GM21723 (cell line): ENCODE results near the gene NT5C1A.

ENCODE experiments used
- ATAC-seq: cut with Tn5 transposase; IDR thresholded peaks from one replicate; pipeline ENCODE4 v1.9.1; 2021; ENCODE audit warnings: mild to moderate bottlenecking, moderate library complexity; ENCODE audit not compliant: unreplicated experiment

NT5C1A gene

DNA sequence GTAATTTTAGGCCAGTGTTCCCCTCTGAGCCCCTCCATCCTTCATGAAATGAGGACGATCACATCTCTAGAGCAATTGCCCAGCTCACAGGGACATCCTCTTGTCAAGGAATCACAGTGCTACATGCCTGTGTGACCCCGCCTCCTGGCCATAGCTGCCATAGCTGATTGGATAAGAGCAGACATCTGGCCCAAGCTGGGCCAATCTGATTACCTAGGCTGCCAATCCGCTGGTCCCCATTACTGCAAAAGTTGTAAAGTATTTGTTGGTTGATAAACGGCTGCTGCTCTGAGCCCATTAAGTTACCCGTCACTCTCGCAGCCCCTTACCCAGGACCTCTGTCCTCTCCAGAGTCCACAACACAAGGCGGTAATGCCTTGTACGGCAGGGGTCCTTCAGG, 8.3 kb downstream of the NT5C1A start:
- ATAC-seq = no peak

- no peak for ATAC-seq
These were observed 9.0 kb downstream of the NT5C1A start for GRCh38 chr1:39662861-39663260.

- no peak for ATAC-seq
These were observed 12.4 kb downstream of the NT5C1A start for GRCh38 chr1:39659538-39659937.

DNA sequence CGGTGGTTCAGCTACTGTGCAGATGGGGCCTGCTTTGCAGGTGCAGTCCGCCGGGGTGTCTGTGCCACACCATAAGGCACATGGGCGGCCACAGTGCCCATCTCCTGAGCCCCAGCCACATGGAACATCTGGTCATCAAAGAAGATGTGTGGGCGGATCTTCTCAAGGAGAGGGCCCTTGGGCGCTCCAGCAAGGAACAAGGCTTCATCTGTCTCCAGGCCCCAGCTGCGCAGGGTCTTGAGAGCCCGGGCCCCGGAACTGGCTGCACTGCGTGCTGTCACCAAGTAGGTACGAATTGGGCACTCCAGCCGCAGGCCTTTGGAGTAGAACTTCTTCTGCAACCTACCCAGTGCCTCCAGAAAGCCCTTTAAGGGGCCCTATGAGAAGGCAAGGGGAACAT, 12.8 kb downstream of the NT5C1A start:
- no peak for ATAC-seq

- ATAC-seq = no peak
These were observed 13.9 kb downstream of the NT5C1A start for GRCh38 chr1:39657923-39658485.

DNA sequence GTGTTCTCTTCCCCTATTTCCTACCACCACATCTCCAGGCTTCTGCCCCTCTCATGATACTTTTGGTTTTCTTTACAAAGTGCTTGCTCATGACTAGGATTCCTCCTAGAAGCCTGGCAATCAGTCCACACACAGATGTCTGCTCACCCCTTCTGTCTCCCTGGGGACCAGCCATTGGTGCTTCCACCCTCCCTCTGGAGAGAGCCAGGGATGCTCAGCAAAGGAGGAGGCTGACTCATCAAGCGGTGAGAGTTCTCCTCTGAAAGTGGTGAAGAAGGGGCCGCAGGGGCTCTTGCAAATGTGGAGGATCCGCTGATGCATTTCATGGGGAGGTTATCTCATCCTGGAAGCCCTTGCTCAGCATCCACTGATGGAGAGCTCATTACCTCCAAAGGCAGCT, 14.5 kb downstream of the NT5C1A start:
- no peak for ATAC-seq

- ATAC-seq = no peak
These were observed 15.5 kb downstream of the NT5C1A start for GRCh38 chr1:39656391-39656790.

- no peak for ATAC-seq
These were observed 16.2 kb downstream of the NT5C1A start for GRCh38 chr1:39655578-39656268.

DNA sequence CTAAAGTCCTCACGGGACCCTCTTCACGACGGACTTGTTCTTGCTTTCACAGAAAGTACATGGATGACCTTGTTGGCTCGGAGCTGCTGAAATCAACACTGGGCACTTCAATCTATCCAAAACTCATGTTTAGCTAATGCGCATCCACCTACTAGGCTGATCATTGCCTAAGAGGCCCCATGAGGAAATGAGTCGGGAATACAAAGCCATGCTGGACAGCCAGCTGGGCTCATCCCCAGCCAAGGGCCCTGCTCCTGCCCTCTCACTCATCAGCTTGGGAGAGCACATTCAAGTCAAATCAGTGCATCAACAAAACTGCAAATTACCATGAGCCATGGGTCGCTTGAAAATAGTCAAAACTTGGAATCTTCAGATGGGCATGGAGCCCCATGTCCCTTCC, 17.6 kb downstream of the NT5C1A start:
- ATAC-seq = no peak

DNA sequence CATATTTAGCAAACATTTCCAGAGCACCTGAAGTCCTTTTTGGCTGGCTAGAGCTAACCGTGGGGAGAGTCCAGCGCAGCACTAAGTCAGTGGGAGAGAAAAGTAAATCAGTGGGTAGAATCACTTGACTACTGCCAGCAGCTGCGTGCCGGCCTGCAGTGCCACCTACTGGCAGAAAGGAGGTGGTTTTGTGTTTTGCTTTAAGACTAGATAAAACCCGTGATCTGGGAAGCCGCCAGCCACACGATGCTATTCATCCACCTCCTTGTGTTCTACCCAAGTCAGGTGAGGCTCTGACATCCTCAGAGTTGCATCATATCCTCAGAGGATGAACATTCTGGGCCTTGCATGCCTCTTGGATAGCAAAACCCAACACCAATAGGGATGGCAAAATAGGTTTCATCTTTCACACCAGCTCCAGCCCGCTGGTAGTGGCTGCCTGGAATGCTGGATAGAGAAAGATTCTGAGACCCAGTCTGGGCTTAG, 18.3 kb downstream of the NT5C1A start:
- ATAC-seq = peak; percentile 62

- no peak for ATAC-seq
These were observed 19.4 kb downstream of the NT5C1A start for GRCh38 chr1:39652554-39652953.

DNA sequence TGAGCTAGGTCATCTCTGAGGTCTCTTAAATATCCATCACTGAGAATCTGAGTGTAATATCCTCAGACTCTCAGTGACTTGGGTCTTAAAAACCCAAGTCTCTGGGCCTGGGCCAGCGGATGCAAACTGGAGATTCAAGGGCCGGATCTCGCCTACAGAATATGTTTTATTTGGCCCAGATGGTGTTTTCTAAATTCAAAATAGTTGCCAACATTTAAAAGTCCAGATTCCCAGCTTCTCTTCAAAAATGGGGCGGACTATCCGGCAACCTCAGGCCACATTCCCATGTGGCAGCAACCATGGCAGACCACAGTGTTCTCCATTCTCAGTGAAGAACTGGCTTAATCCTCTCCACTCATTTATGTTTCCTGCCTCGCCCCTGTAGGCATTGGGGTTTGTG, 19.8 kb downstream of the NT5C1A start:
- ATAC-seq = no peak

DNA sequence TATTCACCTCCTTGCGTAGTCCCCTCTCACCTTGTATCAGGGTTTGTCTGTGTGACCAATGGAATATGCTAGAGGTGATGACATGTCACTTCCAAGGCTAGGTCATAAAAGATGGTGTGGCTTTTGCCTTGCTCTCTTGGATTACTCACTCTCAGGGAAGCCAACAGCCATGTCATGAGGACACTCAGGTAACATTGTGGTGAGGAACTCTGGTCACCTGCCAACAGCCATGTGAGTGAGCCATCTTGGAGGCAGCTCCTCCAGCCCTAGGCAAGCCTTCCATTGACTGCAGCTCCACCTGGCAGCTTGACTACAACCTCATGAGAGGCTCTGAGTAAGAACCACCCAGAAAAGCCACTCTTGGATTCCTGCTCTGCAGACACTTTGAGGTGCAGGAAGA, 21.5 kb downstream of the NT5C1A start:
- ATAC-seq = no peak

GRCh38 chr1:39649636-39650185, 22.2 kb downstream of the NT5C1A start:
- no peak for ATAC-seq

GRCh38 chr1:39648496-39648895, 23.4 kb downstream of the NT5C1A start:
- no peak for ATAC-seq

DNA sequence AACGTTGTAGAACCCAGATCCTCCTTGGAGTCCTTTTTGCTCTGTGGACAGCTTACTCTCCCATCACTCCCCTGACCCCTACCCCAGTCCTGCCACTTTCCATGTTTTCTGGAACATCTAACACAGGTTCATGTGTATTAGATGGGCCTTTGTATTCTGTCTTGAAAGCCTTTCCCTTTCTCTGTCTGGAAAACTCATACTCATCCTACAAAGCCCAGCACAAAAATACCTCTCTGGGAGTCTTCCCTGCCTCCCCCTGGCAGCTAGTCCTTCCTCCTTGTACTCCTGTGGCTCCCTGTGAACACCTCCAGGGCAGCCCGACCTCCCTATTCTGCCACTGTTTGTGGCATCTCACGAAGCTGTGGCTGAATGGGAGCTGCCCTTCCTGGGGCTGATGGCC, 24.7 kb downstream of the NT5C1A start:
- no peak for ATAC-seq

- no peak for ATAC-seq
These were observed 25.4 kb downstream of the NT5C1A start for GRCh38 chr1:39646232-39647081.

GRCh38 chr1:39645411-39646043, 26.4 kb downstream of the NT5C1A start:
- ATAC-seq = no peak

GRCh38 chr1:39643705-39644104, 28.2 kb downstream of the NT5C1A start:
- ATAC-seq = no peak

GRCh38 chr1:39642796-39643195, 29.1 kb downstream of the NT5C1A start:
- ATAC-seq = no peak

GRCh38 chr1:39640861-39641260, 31.0 kb downstream of the NT5C1A start:
- no peak for ATAC-seq
